Measurements from ENCODE around the gene TEX30.
A peak's percentile ranks its signal among the peaks of the same experiment; 100 is the strongest.

Gene TEX30

GRCh38 chr13:102779436-102780159 is 6.0 kb upstream of the TEX30 start:
- peak; percentile 13 for DNase-seq (ENCODE audit: low spot score)

GRCh38 chr13:102777736-102778135 is 4.2 kb upstream of the TEX30 start:
- no peak for DNase-seq (ENCODE audit: low spot score)

GRCh38 chr13:102776271-102776670 is 2.7 kb upstream of the TEX30 start:
- no peak for DNase-seq (ENCODE audit: low spot score)

- no peak for DNase-seq (ENCODE audit: low spot score)
Measured at GRCh38 chr13:102774591-102775520, 1.3 kb upstream of the TEX30 start.

- DNase-seq (ENCODE audit: low spot score): no peak
Measured at GRCh38 chr13:102774214-102774568, 605 bp upstream of the TEX30 start.

- DNase-seq (ENCODE audit: low spot score): no peak
Measured at GRCh38 chr13:102772042-102772425, 1.6 kb downstream of the TEX30 start.

- no peak for DNase-seq (ENCODE audit: low spot score)
Measured at GRCh38 chr13:102771298-102772041, 2.1 kb downstream of the TEX30 start.

GRCh38 chr13:102770435-102770834 is 3.2 kb downstream of the TEX30 start:
- DNase-seq (ENCODE audit: low spot score): no peak

- no peak for DNase-seq (ENCODE audit: low spot score)
Measured at GRCh38 chr13:102769679-102770078, 3.9 kb downstream of the TEX30 start.

- DNase-seq (ENCODE audit: low spot score): no peak
Measured at GRCh38 chr13:102768909-102769308, 4.7 kb downstream of the TEX30 start.

- DNase-seq (ENCODE audit: low spot score): no peak
Measured at GRCh38 chr13:102763741-102764140, 9.8 kb downstream of the TEX30 start.

GRCh38 chr13:102761071-102761470 is 12.5 kb downstream of the TEX30 start:
- no peak for DNase-seq (ENCODE audit: low spot score)

- no peak for DNase-seq (ENCODE audit: low spot score)
Measured at GRCh38 chr13:102758842-102759241, 14.7 kb downstream of the TEX30 start.

GRCh38 chr13:102757006-102757405 is 16.6 kb downstream of the TEX30 start:
- no peak for DNase-seq (ENCODE audit: low spot score)

- no peak for DNase-seq (ENCODE audit: low spot score)
Measured at GRCh38 chr13:102751886-102752285, 21.7 kb downstream of the TEX30 start.

GRCh38 chr13:102742506-102742905 is 31.1 kb downstream of the TEX30 start:
- DNase-seq (ENCODE audit: low spot score): no peak

- DNase-seq (ENCODE audit: low spot score): no peak
Measured at GRCh38 chr13:102742101-102742500, 31.5 kb downstream of the TEX30 start.

GRCh38 chr13:102729560-102730270 is 43.9 kb downstream of the TEX30 start:
- DNase-seq (ENCODE audit: low spot score): no peak

GRCh38 chr13:102726430-102726829 is 47.2 kb downstream of the TEX30 start:
- no peak for DNase-seq (ENCODE audit: low spot score)

- DNase-seq (ENCODE audit: low spot score): no peak
Measured at GRCh38 chr13:102724923-102725322, 48.7 kb downstream of the TEX30 start.

GRCh38 chr13:102721800-102722231 is 51.8 kb downstream of the TEX30 start:
- DNase-seq (ENCODE audit: low spot score): no peak

- DNase-seq (ENCODE audit: low spot score): no peak
Measured at GRCh38 chr13:102718746-102719145, 54.8 kb downstream of the TEX30 start.
